GM18499 (cell line): ENCODE measurements around the gene UBQLN4.
"Not testable (repeated sequence)": the region's sequence is repeated elsewhere in the genome, so short reads cannot be mapped to it uniquely, and the experiment has no call there.

ENCODE experiments used
- ATAC-seq: cut with Tn5 transposase; IDR thresholded peaks from one replicate; pipeline ENCODE4 v1.9.1; 2021; ENCODE audit warnings: moderate number of reproducible peaks; ENCODE audit not compliant: insufficient read depth, unreplicated experiment

UBQLN4 gene

GRCh38 chr1:156063997-156064285, 10.3 kb upstream of the UBQLN4 start:
- no peak for ATAC-seq

GRCh38 chr1:156062189-156062588, 8.6 kb upstream of the UBQLN4 start:
- no peak for ATAC-seq

- no peak for ATAC-seq
Observed at GRCh38 chr1:156060937-156061636, 7.5 kb upstream of the UBQLN4 start, which contains the start of gene RAB25. Gene RAB25 (plus strand): TSS chr1:156061160. CDS start chr1:156061401, 241 bp downstream.

- ATAC-seq = no peak
Observed at GRCh38 chr1:156056326-156056849, 2.8 kb upstream of the UBQLN4 start.

- ATAC-seq = no peak
Observed at GRCh38 chr1:156055281-156056048, 1.9 kb upstream of the UBQLN4 start.

GRCh38 chr1:156054500-156055280, 1.1 kb upstream of the UBQLN4 start, which contains the start of gene LAMTOR2:
Gene LAMTOR2 (plus strand): TSS chr1:156054782. CDS start chr1:156054890, 108 bp downstream.
- peak; percentile 66 for ATAC-seq

GRCh38 chr1:156052862-156053767, 483 bp downstream of the UBQLN4 start:
- no peak for ATAC-seq

GRCh38 chr1:156051011-156051725, 2.4 kb downstream of the UBQLN4 start:
- ATAC-seq = no peak

- ATAC-seq = no peak
Observed at GRCh38 chr1:156050376-156050775, 3.2 kb downstream of the UBQLN4 start.

GRCh38 chr1:156048663-156049258, 4.8 kb downstream of the UBQLN4 start:
- no peak for ATAC-seq

GRCh38 chr1:156045076-156045475, 8.5 kb downstream of the UBQLN4 start:
- no peak for ATAC-seq

- ATAC-seq = no peak
Observed at GRCh38 chr1:156042828-156043227, 10.8 kb downstream of the UBQLN4 start.

- ATAC-seq = not testable (repeated sequence)
Observed at GRCh38 chr1:156034991-156035390, 18.6 kb downstream of the UBQLN4 start.

GRCh38 chr1:156033011-156033410, 20.6 kb downstream of the UBQLN4 start:
- ATAC-seq = no peak

GRCh38 chr1:156026588-156026987, 27.0 kb downstream of the UBQLN4 start:
- no peak for ATAC-seq

GRCh38 chr1:156025876-156026275, 27.7 kb downstream of the UBQLN4 start:
- ATAC-seq = no peak

GRCh38 chr1:156024801-156025200, 28.8 kb downstream of the UBQLN4 start:
- no peak for ATAC-seq

GRCh38 chr1:156021954-156022353, 31.6 kb downstream of the UBQLN4 start:
- no peak for ATAC-seq

GRCh38 chr1:156021093-156021428, 32.5 kb downstream of the UBQLN4 start:
- ATAC-seq = no peak
